A204.1 (cell line): ENCODE data around the gene POLR1A.

Experiments used
- FAIRE-seq: peaks from 2 replicates; lab custom pipeline; 2012; peaks lifted over from hg19 to GRCh38; lab: Jason Lieb, UNC

The POLR1A gene

DNA sequence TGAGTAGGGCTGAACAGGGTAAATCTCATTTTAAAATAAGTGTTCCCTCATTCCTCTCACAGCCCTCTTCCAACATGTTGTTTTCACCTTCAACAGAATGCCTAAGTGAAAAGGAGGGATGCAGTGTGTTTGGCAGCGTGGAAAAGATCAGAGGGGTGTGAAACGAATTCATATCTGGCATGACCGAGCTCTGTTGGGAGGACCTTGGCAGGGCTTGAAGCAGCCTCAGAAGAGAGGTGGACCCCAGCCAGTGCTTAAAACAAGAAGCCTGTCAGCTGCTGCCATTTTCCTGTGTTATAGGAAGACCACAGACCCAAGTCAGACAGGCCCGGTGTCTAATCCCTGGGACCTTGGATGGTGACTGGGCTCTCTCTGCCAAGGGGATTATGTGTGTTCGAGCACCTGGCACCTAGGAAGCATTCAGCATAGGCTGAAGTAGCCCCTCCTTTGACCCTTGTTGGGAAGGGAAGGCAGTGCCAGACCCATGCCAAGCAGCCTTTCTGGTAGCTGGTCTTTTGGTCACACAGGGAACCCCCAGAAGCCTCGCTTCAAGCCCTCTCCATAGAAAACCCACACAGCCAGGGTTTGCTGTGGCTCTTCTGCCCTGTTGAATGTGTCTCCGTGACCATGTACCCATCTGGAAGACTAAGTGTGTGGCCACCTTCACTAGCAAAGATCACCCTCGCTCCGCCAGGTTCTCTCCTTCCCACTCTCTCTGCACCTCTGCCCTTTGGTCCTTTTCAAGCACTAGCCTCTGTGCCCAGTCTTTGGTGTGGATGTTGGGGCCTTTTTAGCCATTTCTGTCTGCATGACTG is 129.4 kb downstream of the POLR1A start:
- no peak for FAIRE-seq

DNA sequence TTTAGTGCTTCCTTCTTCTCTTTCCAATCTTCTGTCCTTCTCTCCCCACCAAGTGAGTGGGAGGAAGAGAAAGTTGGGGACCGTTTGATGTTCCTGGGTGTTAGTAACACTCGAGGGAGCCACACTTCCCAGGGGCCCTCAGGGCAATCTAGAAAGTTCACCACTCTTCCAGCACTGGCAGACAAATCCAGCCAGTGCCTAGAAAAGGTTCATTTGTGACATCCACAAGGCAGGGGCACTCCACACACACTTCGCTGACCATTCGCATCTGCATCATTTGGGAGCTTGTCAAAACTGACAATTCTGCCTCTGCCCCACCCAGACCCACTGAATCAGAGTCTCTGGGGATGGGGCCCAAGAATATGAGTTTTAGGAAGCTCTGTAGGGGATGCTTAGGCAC is 130.1 kb downstream of the POLR1A start:
- no peak for FAIRE-seq

DNA sequence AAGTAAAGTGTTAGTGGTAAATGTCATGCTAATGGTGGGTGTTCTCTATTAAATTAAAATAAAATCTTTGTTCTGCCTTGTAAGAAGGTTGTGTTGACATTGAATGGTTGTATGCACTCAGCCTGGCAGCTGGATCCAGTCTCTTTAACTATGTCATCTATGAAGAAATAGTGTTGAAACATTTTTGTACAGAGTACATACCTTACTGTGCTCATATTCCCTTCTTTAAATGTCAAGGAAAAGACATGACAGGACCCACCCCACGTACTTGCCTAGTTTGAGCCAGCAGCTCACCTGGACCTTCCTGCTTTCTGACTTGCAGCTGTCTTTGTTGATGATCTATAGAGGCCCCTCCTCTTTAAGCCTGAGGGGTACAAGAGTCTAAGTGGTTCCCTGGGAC is 131.3 kb downstream of the POLR1A start:
- FAIRE-seq = no peak

DNA sequence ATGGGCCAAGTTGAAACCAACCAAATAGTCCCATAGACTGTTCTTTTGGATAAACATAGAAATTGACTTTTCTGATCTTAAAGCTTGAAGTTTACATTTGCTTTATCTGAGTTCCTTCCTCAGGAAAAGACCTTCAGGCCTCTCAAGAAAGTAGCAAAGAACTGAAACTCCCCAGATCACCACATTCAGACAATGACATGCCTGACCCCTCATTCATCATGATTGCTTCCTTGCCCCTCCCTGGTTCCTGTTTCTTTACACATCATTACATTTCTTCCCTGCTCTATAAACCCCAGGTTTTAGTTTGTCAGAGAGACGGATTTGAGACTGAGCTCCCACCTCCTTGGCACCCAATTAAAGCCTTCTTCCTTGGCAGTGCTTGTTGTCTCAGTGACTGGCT is 133.3 kb downstream of the POLR1A start:
- no peak for FAIRE-seq

GRCh38 chr2:85971366-85971765 is 134.3 kb downstream of the POLR1A start:
- no peak for FAIRE-seq
